ENCODE data around the gene ESAM.

GRCh38 chr11:124776865-124777645, 15.0 kb upstream of the ESAM start:
- TF ChIP-seq POLR2AphosphoS5 (IDR thresholded peaks at IDR 0.05; ENCODE audit: borderline replicate concordance, low read depth, low read length): no peak
- TF ChIP-seq EZH2 (IDR thresholded peaks at IDR 0.05): no peak
- TF ChIP-seq FOXP2 (optimal IDR thresholded peaks at IDR 0.05; ENCODE audit: control extremely low read depth, extremely low read length, insufficient read depth): no peak

Measured in SK-N-MC (cell line).